HepG2 (cell line): ENCODE measurements around the gene APBB1IP. TPM values are rescaled to one million over a fixed set of nuclear protein-coding genes. Genes with fewer than 3 reads are reported as not detected.
A peak's percentile ranks its signal among the peaks of the same experiment; 100 is the strongest.

ENCODE experiments used
- ATAC-seq: fragments of 200-7000 bp; cut with Tn5 transposase; 3 replicates; pipeline ENCODE4 v1.9.1; 2020; ENCODE audit warnings: mild to moderate bottlenecking, moderate library complexity
- BruUV-seq: library from RNA; stranded (reverse); fragments of 400-500 nt; replicated peaks from 2 replicates; lab custom pipeline; 2021; lab: Mats Ljungman, UMichigan
- CTCF ChIA-PET: fragments of 300-600 bp; formaldehyde crosslinking; extraction: SDS; loops from one replicate; lab custom pipeline; 2021; ENCODE audit warnings: low total read pairs, inconsistent platforms, low intra/inter-chr PET ratio; lab: Yijun Ruan, JAX
- POLR2A ChIA-PET: fragments of 350-600 bp; sonication (Branson Sonifier 250); formaldehyde crosslinking; loops from one replicate; lab custom pipeline; 2020; ENCODE audit warnings: antibody characterized with exemption, inconsistent platforms; lab: Yijun Ruan, JAX
- DNase-seq: peaks from one replicate; pipeline ENCODE4 v3.0.0-alpha.2; 2015; ENCODE audit warnings: low spot score
- FAIRE-seq: peaks from 3 replicates; lab custom pipeline; 2011; peaks lifted over from hg19 to GRCh38; lab: Jason Lieb, UNC
- H2AFZ ChIP-seq: one replicate; pipeline ENCODE4 v1.6.1; 2011; ENCODE audit warnings: low read length, inconsistent platforms
- H3K27ac ChIP-seq: fragments of 300-600 bp; 3 replicates; pipeline ENCODE4 v1.8.0; 2011; ENCODE audit warnings: mixed run types, mild to moderate bottlenecking, mixed read lengths, low read length, inconsistent platforms; ENCODE audit not compliant: insufficient read depth; ENCODE audit errors: extremely low read length
- H3K27me3 ChIP-seq, 2 experiments: fragments of 200-600 bp in 1 of 2; 2 replicates in 1 of 2; 3 replicates in 1 of 2; pipeline versions ENCODE4 v1.6.0 to v1.8.0; 2011; ENCODE audit warnings: low read length in 2 of 2, mild to moderate bottlenecking in 2 of 2, moderate library complexity in 2 of 2, inconsistent platforms in 1 of 2; ENCODE audit not compliant: insufficient read depth in 2 of 2, control insufficient read depth in 1 of 2
- H3K36me3 ChIP-seq, 2 experiments: fragments of 200-600 bp in 1 of 2; replicated peaks in 1 of 2; 2 replicates in 1 of 2; 3 replicates in 1 of 2; pipeline versions ENCODE4 v1.5.1 to v1.8.0; 2011; ENCODE audit warnings: low read length in 2 of 2, inconsistent platforms in 1 of 2; ENCODE audit not compliant: insufficient read depth in 2 of 2, control insufficient read depth in 1 of 2
- H3K4me1 ChIP-seq: 2 replicates; pipeline ENCODE4 v1.5.1; 2012; ENCODE audit warnings: low read length, inconsistent platforms; ENCODE audit not compliant: insufficient read depth
- H3K4me2 ChIP-seq: 2 replicates; pipeline ENCODE4 v1.6.0; 2011; ENCODE audit warnings: low read depth, low read length, inconsistent platforms
- H3K4me3 ChIP-seq, 3 experiments: fragments of 200-600 bp in 1 of 3; sonication (generic), shearing (Covaris generic) in 1 of 3; replicated peaks in 1 of 3; 2 replicates each; pipeline ENCODE4 v1.5.1; 2011 to 2016; ENCODE audit warnings: low read length in 3 of 3, inconsistent platforms in 2 of 3, low read depth in 2 of 3, mild to moderate bottlenecking in 2 of 3, control low read depth in 1 of 3, mixed read lengths in 1 of 3; ENCODE audit not compliant: insufficient read depth in 1 of 3
- H3K79me2 ChIP-seq: one replicate; pipeline ENCODE4 v1.6.1; 2011; ENCODE audit warnings: low read length, inconsistent platforms; ENCODE audit not compliant: insufficient read depth
- H3K9ac ChIP-seq: 2 replicates; pipeline ENCODE4 v1.6.0; 2011; ENCODE audit warnings: mild to moderate bottlenecking, low read depth, low read length, inconsistent platforms; ENCODE audit not compliant: insufficient read depth
- H3K9me3 ChIP-seq: 2 replicates; pipeline ENCODE4 v1.5.1; 2012; ENCODE audit warnings: mild to moderate bottlenecking, low read length
- H4K20me1 ChIP-seq: 2 replicates; pipeline ENCODE4 v1.6.0; 2011; ENCODE audit warnings: inconsistent platforms, mild to moderate bottlenecking, low read length, moderate library complexity; ENCODE audit not compliant: insufficient read depth
- ETV6 ChIP-seq: sonication (generic); formaldehyde crosslinking; conservative IDR thresholded peaks from 2 replicates; pipeline ENCODE4 v1.4.0; 2020; ENCODE audit warnings: missing genetic modification reagents
- GABPB1 ChIP-seq: IDR thresholded peaks from 2 replicates; pipeline ENCODE4 v1.6.1; 2016; ENCODE audit warnings: mild to moderate bottlenecking, missing genetic modification reagents, moderate library complexity, missing compliant biosample characterization
- KLF12 ChIP-seq: sonication (generic); formaldehyde crosslinking; IDR thresholded peaks from 2 replicates; pipeline ENCODE4 v1.4.0; 2020; ENCODE audit warnings: missing genetic modification reagents, borderline replicate concordance
- STAG1 ChIP-seq: sonication (generic); formaldehyde crosslinking; IDR thresholded peaks from 2 replicates; pipeline ENCODE4 v1.4.0; 2020; ENCODE audit warnings: missing genetic modification reagents
- ZNF7 ChIP-seq: IDR thresholded peaks from 2 replicates; pipeline ENCODE4 v1.6.1; 2016; ENCODE audit warnings: missing biosample characterization, missing genetic modification reagents
- WGBS: methylation state at CpG from one replicate; pipeline ENCODE4 v1.1.6; 2017; ENCODE audit warnings: low lambda C conversion rate; 5-methylcytosine and 5-hydroxymethylcytosine counted together
- in situ Hi-C: cut with HindIII; loops from 2 replicates; pipeline ENCODE4 v1.10.0; 2017; ENCODE audit warnings: low pct_unique_long_range_greater_than_20kb; ENCODE audit not compliant: extremely low pct_ligation_motif_present
- intact Hi-C: fragments of 100-400 bp; cut with micrococcal nuclease; formaldehyde crosslinking; loops from one replicate; pipeline ENCODE4 v1.10.0; 2022; ENCODE audit not compliant: unreplicated experiment
- polyA plus RNA-seq, 8 experiments: library from polyadenylated mRNA; depleted of rRNA in 3 of 8; stranded (reverse) in 7 of 8; unstranded in 1 of 8; fragments of >200 nt; fragmentation: Illumina TruSeq in 4 of 8; extraction: Trizol in 4 of 8; gene quantifications; 2 replicates each; pipeline versions ENCODE4 v1.2.1 to v1.2.3, GENCODE V29; 2011 to 2016; ENCODE audit warnings: low read depth in 4 of 8, missing spikeins in 1 of 8, mixed read lengths in 1 of 8; ENCODE audit not compliant: insufficient read depth in 1 of 8
- total RNA-seq, 5 experiments: library from RNA; depleted of rRNA; stranded (reverse); fragments of >200 nt; fragmentation: Illumina TruSeq; extraction: Trizol; gene quantifications; 2 replicates each; pipeline ENCODE4 v1.2.3, GENCODE V29; 2016; ENCODE audit warnings: low read depth in 1 of 5
- TF ChIP-seq, protein P1 (sequence below): sonication (generic); formaldehyde crosslinking; conservative IDR thresholded peaks from 2 replicates; pipeline ENCODE4 v1.8.1; 2023; ENCODE audit warnings: missing genetic modification reagents

The APBB1IP gene
- total and polyA plus RNA-seq, 2 of the 13 experiments (the other 11 are each of a cell fraction or from before 2014, with no cell fraction given) = 0.08 TPM; not detected in 1

DNA sequence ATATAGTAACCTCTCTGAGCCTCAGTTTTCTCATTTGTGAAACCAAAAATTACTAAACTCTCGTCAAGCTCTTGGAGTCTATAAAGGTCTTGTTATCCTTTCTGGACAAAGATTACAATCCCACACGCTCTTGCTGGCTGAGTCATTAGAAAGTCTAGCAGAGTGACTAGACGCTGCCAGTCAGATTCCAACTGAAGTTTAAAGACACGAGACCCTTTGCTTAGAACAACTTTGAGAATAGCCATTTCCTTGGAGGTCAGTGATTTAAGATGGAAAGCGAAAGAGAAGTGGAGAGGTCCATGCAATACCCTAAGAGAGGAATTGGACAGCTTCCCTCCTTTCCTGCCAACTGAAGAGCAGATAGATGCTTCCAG is 119.5 kb downstream of the APBB1IP start:
- ChIA-PET POLR2A (no interaction called here), CTCF (interaction anchor here (5.0 kb wide), 1 partner anchor 223 kb away, joined by 40 read pairs; no protein-coding TSS in a partner anchor)
- ATAC-seq = no peak
- no peak for DNase-seq
- Histone ChIP-seq H3K27ac (no peak overlapping the region), H3K4me2 (no peak overlapping the region), H3K4me1 (peaks cover 8% of the 10 kb centered on the region), H3K27me3 (no peaks in the 10 kb centered on the region; a peak in 1 of 5 replicates), H3K4me3 (no peak overlapping the region), H3K9ac (no peak overlapping the region), H3K9me3 (no peaks in the 10 kb centered on the region), H3K79me2 (no peaks in the 10 kb centered on the region), H3K36me3 (no peaks in the 10 kb centered on the region), H4K20me1 (no peaks in the 10 kb centered on the region), H2AFZ (no peak overlapping the region)
- WGBS = 12% methylated on average over 5 of the region's 5 CpGs
- intact Hi-C loops = loop anchor here (1.0 kb wide), 1 partner anchor 222 kb away; no protein-coding TSS in a partner anchor
- in situ Hi-C loops = no loop called here
- FAIRE-seq = no peak
- TF ChIP-seq ETV6 (CRISPR knock-in tag) = no peak
- no peak for TF ChIP-seq ZNF7 (CRISPR knock-in tag)
- no peak for TF ChIP-seq KLF12 (CRISPR knock-in tag)
- no peak for TF ChIP-seq STAG1
- BruUV-seq = no TSS peak

DNA sequence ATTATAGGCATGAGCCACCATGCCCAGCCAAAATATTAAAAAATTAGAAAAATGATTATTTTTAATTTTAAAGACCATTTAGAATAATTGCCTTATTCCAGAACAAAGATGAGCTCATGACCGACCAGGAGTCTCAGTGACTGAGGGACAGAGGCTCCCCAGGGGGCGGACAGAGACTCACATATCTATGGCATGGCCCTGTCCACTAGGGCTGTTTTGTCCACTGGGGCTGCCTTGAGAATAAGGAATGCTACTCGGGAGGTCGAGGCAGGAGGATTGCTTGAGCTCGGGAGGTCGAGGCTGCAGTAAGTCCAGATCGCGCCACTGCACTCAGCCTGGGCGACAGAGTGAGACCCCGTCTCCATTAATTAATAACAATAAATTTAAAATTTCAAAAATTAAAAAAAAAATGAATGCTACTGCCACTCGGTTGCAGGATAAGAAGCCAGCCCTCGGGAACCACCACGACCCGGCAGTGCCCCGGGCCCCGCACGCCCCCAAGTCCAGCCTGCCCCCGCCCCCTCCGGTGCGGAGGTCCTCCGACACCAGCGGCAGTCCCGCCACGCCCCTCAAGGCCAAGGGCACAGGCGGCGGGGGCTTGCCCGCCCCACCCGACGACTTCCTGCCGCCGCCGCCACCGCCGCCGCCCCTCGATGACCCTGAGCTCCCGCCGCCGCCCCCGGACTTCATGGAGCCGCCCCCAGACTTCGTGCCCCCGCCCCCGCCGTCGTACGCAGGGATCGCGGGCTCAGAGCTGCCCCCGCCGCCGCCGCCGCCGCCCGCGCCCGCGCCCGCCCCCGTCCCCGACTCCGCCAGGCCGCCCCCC is 128.6 kb downstream of the APBB1IP start:
- ATAC-seq (no peak), DNase-seq (no peak), FAIRE-seq (no peak)
- POLR2A ChIA-PET = no interaction called here
- WGBS = 48% methylated on average over 42 of the region's 64 CpGs
- H3K27me3 ChIP-seq = peaks cover 0 to 10% of the 10 kb centered on the region in 2 experiments; a peak in 1 of 5 replicates
- no TSS peak for BruUV-seq
- no peaks in the 10 kb centered on the region for H3K4me1 ChIP-seq
- H4K20me1 ChIP-seq = no peaks in the 10 kb centered on the region
- H2AFZ ChIP-seq = no peak overlapping the region
- no peak overlapping the region for H3K27ac ChIP-seq
- CTCF ChIA-PET = no interaction called here
- no peaks in the 10 kb centered on the region for H3K9me3 ChIP-seq
- peak; percentile 56; the same call in 1 of the 2 replicates for TF ChIP-seq GABPB1 (CRISPR knock-in tag)
- TF ChIP-seq, protein P1, sequence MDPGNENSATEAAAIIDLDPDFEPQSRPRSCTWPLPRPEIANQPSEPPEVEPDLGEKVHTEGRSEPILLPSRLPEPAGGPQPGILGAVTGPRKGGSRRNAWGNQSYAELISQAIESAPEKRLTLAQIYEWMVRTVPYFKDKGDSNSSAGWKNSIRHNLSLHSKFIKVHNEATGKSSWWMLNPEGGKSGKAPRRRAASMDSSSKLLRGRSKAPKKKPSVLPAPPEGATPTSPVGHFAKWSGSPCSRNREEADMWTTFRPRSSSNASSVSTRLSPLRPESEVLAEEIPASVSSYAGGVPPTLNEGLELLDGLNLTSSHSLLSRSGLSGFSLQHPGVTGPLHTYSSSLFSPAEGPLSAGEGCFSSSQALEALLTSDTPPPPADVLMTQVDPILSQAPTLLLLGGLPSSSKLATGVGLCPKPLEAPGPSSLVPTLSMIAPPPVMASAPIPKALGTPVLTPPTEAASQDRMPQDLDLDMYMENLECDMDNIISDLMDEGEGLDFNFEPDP (CRISPR knock-in tag) = no peak
- H3K9ac ChIP-seq = no peak overlapping the region
- H3K4me2 ChIP-seq = peak overlapping the region; percentile 12; the same call in 1 of the 2 replicates
- H3K79me2 ChIP-seq = no peaks in the 10 kb centered on the region
- peak overlapping the region in 2 of 3 experiments; percentile 18 to 40; a peak in 1 of 6 replicates for H3K4me3 ChIP-seq
- no peaks in the 10 kb centered on the region for H3K36me3 ChIP-seq
- intact Hi-C loops = no loop called here
- in situ Hi-C loops = no loop called here
